Hippocampal formation (tissue), 2 donors: ENCODE measurements around the gene THSD4.
"Not testable (repeated sequence)": the region's sequence is repeated elsewhere in the genome, so short reads cannot be mapped to it uniquely, and the experiment has no call there.

Experiments
- DNase-seq, 2 donors: peaks; one replicate each; lab custom pipeline; 2025; lab: John Stamatoyannopoulos, UW

Gene THSD4

GRCh38 chr15:71294251-71294910, 179.1 kb downstream of the THSD4 start:
- DNase-seq, result no peak

- no peak for DNase-seq
Observed at GRCh38 chr15:71294911-71295602, 179.8 kb downstream of the THSD4 start.

- DNase-seq, result no peak
Observed at GRCh38 chr15:71295603-71296314, 180.5 kb downstream of the THSD4 start.

- DNase-seq, result no peak
Observed at GRCh38 chr15:71296315-71296679, 181.0 kb downstream of the THSD4 start.

GRCh38 chr15:71301958-71302621, 186.8 kb downstream of the THSD4 start:
- DNase-seq, result no peak

GRCh38 chr15:71302861-71303410, 187.7 kb downstream of the THSD4 start:
- no peak for DNase-seq

- DNase-seq, result no peak
Observed at GRCh38 chr15:71303977-71304376, 188.7 kb downstream of the THSD4 start.

- no peak for DNase-seq
Observed at GRCh38 chr15:71304681-71305080, 189.4 kb downstream of the THSD4 start.

GRCh38 chr15:71306538-71306937, 191.3 kb downstream of the THSD4 start:
- no peak for DNase-seq

GRCh38 chr15:71312194-71312708, 197.0 kb downstream of the THSD4 start:
- DNase-seq, result no peak

GRCh38 chr15:71312731-71313460, 197.6 kb downstream of the THSD4 start:
- DNase-seq, result no peak

GRCh38 chr15:71313806-71314205, 198.5 kb downstream of the THSD4 start:
- no peak for DNase-seq

- no peak for DNase-seq
Observed at GRCh38 chr15:71314956-71315537, 199.8 kb downstream of the THSD4 start.

GRCh38 chr15:71316911-71317310, 201.6 kb downstream of the THSD4 start:
- DNase-seq, result no peak

- not testable (repeated sequence) for DNase-seq
Observed at GRCh38 chr15:71319424-71319823, 204.2 kb downstream of the THSD4 start.

- DNase-seq, result no peak
Observed at GRCh38 chr15:71319935-71320334, 204.7 kb downstream of the THSD4 start.

GRCh38 chr15:71323082-71323481, 207.8 kb downstream of the THSD4 start:
- DNase-seq, result no peak

GRCh38 chr15:71323584-71323983, 208.3 kb downstream of the THSD4 start:
- no peak for DNase-seq

- no peak for DNase-seq
Observed at GRCh38 chr15:71325481-71325880, 210.2 kb downstream of the THSD4 start.

- DNase-seq, result no peak
Observed at GRCh38 chr15:71328453-71328852, 213.2 kb downstream of the THSD4 start.

GRCh38 chr15:71329041-71329440, 213.8 kb downstream of the THSD4 start:
- DNase-seq, result no peak
